GM19455 (cell line): ENCODE data around the gene DOK6.
"Not testable (repeated sequence)": the region's sequence is repeated elsewhere in the genome, so short reads cannot be mapped to it uniquely, and the experiment has no call there.

Experiments used
- ATAC-seq: cut with Tn5 transposase; IDR thresholded peaks from one replicate; pipeline ENCODE4 v1.9.1; 2021; ENCODE audit not compliant: unreplicated experiment

DOK6 gene

GRCh38 chr18:69854455-69854854 lies 453.8 kb downstream of the DOK6 start:
- no peak for ATAC-seq

DNA sequence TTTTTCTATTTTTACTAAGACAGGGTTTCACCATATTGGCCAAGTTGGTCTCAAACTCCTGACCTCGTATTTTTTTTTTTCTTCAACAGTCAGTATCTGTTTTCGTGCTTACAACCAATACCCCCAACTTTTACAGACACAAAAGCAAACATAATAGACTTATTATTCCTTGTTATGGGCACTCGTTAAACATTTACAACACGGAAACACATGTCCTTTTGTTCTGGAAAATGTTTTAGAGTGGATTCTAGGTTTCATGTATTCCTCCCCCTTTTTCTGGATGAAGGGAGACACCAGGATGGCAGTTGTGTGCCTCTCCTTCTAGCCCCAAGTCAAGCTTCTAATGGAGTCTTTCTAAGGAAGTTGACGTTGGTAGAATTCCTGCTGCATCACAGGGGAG lies 458.2 kb downstream of the DOK6 start:
- ATAC-seq, result no peak

GRCh38 chr18:69864802-69865201 lies 464.1 kb downstream of the DOK6 start:
- peak; percentile 80 for ATAC-seq

DNA sequence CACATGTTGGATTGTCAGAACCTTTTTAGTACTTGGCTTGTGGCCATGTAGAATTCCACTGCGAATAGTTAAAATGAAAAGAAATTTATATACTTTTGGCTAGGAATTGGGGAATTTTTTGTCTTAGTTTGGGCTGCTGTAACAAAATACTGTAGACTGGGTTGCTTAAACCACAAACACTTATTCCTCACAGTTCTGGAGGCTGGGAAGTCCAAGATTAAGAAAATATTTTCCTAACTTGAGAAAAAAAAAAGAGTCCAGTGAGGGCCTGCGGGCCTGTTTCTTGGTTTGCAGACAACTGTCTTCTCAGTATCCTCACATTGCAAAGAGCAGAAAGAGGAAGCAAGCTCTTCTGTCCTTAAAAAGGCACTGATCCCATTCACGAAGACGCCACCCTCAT lies 465.1 kb downstream of the DOK6 start:
- ATAC-seq, result no peak

DNA sequence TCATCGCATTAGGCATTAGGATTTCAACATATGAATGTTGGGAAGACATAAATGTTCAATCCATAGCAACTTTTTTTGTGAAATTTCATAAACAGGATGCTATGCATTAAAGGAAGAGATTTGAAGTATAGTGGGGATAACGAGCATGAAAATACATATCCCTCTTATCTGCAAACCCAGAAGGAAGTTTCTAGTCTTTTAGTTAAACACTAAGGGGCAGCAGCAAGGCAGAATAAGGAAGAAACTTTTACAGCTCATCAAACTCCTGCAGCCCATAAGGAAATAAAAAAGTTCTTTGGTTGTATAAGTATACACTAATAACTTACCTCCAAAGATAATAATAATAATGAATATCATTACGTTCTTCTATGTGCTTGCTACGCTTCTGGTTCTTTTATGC lies 465.5 kb downstream of the DOK6 start:
- ATAC-seq, result no peak

- ATAC-seq, result no peak
Observed at GRCh38 chr18:69870736-69871135, 470.0 kb downstream of the DOK6 start.

DNA sequence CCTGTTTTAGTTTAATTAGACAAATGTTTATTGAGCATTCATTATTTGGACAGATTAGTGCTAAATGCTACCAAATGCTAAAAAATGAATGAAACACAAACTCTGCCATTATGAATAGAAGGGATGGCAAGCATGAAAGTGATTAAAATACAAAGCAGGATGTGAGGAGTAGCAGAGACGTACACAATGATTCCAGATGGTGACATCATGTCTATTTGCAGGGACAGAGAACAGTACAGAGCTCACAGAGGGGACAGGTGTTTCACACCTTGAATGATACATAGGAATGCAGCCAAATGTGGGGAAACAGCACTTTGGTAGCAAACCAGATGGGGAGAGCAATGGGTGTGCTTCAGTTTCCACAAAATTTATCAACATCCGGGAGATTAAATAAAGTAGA lies 470.7 kb downstream of the DOK6 start:
- no peak for ATAC-seq

- no peak for ATAC-seq
Observed at GRCh38 chr18:69872661-69873060, 472.0 kb downstream of the DOK6 start.

DNA sequence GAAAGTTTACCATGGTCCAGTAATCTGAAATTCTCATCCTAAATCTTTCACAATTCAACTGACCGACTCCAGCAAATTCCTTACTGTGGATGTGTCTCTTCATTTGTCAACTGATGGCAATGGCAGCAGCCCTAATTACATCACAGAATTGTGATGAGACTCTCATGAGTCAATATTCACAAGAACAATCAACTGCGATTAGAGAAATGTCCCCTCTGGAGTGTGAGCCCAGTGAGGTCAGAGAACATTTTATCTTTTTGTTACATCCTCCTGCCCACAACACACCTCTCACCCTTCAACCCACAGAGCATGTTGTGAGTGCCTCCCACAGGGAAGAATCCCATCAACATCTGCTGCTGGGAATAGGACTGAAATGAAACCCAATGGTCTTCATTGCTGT lies 473.4 kb downstream of the DOK6 start:
- ATAC-seq, result no peak

GRCh38 chr18:69876490-69876889 lies 475.8 kb downstream of the DOK6 start:
- ATAC-seq, result no peak

- no peak for ATAC-seq
Observed at GRCh38 chr18:69878213-69878933, 477.7 kb downstream of the DOK6 start.

GRCh38 chr18:69879051-69879450 lies 478.4 kb downstream of the DOK6 start:
- ATAC-seq, result not testable (repeated sequence)

DNA sequence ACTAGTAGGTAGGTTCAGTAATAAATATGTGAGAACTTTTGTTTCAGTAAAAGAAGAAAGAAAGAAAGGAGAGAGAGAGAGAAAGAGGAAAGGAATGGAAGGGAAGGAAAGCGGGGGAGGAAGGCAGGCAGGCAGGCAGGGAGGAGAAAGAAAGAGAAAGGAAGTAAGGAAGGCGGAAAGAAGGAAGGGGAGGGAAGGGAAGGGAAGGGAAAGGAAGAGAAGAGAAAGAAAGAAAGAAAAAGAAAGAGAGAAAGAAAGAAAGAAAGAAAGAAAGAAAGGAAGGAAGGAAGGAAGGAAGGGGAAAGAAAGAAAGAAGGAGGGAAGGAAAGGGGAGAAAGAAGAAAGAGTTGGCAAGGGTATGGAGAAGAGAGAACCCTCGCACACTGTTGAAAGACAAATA lies 479.4 kb downstream of the DOK6 start:
- no peak for ATAC-seq

DNA sequence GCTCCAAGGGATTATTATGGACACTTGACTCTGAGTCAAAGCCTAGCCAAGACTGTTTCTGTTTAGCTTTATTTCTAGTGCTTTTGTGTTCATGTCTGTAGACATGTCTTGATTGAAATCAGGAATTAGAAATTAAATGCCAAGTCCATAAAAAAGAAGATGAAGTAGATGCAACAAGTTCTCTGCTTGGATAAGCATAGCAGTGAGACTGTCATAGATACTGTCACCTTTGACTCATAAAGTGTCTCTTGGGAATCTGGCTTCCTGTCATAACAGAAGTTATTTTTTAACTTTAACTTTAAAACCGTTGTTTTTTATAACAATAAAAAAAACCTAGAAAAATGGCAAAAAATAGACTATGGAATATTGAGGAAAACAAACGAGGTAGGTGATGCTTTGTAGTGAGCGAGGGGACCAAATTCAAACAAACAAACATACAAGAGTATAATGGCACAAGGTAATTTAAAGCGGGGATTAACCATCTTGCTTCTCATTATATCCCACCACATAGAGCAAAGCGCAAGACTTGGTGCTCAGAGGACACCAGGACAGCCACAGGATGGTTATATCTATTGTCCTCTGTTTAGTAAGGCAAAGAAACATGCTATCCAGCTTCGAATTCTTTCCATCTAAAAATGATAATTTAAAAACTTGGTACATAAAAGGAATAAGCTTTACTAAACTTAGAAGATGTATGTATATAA lies 482.4 kb downstream of the DOK6 start:
- no peak for ATAC-seq

DNA sequence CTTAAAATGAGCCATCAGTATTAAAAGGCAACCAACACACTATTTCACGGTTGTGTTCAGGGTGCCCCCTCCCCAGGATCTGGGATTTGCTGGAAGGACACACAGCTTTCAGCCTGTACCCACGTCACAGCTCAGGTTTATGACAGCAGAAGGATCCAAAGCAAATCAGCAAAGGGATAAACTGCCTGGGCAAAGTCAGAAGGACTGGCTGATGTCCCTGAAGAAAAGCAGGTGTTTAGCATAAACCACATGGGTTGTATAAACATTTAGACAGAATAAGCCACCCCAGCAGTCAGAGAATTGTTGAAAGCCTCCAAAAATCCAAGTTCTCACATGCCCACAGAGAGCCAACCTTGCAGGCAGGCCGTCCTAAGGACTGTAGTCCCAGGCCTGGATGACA lies 483.1 kb downstream of the DOK6 start:
- no peak for ATAC-seq

- no peak for ATAC-seq
Observed at GRCh38 chr18:69885355-69885754, 484.7 kb downstream of the DOK6 start.

GRCh38 chr18:69885841-69886531 lies 485.3 kb downstream of the DOK6 start:
- peak; percentile 79 for ATAC-seq

DNA sequence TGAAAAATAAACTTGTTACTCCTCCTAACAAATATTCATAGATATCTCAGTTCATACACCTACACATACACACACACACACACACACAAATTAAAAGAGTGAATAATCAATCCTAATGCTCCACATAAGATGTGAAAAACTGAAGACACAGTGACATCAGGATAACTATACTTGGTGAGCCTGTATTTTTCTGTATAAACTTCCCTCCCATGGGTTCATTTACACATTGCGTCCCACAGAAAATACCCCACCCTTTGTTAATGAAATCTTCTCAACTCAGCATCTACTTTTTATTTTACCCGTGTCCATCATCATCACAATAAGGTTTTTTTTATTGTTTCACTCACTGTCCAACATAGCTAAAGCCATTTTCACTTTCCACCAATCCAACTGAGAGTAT lies 486.6 kb downstream of the DOK6 start:
- no peak for ATAC-seq

- no peak for ATAC-seq
Observed at GRCh38 chr18:69889009-69889408, 488.3 kb downstream of the DOK6 start.

GRCh38 chr18:69890558-69890957 lies 489.9 kb downstream of the DOK6 start:
- no peak for ATAC-seq

- ATAC-seq, result no peak
Observed at GRCh38 chr18:69894467-69894866, 493.8 kb downstream of the DOK6 start.
